Ramos (cell line): Measurements from ENCODE around the gene DBNDD2.

ENCODE experiments used
- in situ Hi-C: fragments of 300-500 bp; cut with MboI; formaldehyde crosslinking; loops from one replicate; pipeline ENCODE4 v1.14.3; 2022; ENCODE audit warnings: low sequenced_read_pairs; ENCODE audit not compliant: unreplicated experiment

The DBNDD2 gene

DNA sequence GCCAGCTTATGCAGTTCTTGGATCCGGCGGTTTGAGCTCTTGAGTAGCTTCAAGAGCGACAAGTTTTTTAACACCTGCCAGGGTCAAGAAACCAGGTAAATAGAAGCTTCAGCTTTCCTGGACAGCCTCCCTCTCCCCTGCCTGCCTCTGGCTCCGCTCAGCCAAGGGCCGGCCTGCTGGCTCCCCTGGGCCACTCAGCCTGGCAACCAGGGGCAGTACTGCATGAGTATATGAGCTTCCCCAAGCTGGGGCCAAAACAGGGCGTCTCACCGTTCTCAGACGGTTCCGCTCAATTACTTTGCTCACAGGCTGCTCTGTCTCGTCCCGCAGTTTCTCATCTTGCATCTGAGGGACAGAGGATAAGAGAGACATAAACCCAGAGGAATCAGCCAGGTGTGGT is 30.8 kb upstream of the DBNDD2 start:
- in situ Hi-C loops = no loop called here

DNA sequence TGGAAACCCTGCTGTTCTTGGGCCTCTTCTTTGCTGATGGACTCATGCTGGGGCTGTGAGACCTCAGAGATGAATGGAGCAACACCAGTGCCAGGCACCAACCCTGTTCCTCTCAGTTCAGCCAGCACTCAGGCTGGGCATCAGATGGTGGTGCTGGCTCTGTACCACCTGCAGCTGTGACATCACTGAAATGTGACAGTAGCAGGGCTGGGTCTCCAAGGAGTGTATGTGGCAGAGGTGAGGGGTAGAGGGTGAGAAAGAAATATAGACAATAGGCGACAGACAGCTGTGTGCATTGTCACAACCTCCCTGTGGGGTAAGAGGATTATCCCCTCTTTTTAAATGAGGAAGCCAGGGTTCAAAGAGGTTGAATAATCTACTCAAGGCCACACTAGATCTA is 29.9 kb upstream of the DBNDD2 start, which contains the start of gene TP53TG5:
TSS of gene TP53TG5 (minus strand) at position 135 of the 400 bp plus-strand sequence. CDS start at position 46, 89 bp downstream.
- in situ Hi-C loops = no loop called here

DNA sequence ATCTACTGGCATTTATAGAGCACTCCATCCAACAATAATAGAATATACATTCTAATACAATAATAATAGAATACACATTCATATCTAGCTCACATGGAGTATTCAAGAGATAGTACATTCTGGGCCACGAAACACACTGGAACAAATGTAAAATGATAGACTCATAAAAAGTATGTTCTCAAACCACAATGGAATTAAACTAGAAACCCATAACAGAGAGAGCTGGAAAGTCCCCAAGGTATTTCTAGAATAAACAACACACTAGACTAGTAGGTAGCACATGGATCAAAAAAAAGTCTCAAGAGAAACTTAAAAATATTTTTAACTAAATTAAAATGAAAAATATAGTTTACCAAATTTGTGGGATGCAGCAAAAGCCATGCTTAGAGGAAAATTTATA is 20.8 kb upstream of the DBNDD2 start:
- in situ Hi-C loops = no loop called here

DNA sequence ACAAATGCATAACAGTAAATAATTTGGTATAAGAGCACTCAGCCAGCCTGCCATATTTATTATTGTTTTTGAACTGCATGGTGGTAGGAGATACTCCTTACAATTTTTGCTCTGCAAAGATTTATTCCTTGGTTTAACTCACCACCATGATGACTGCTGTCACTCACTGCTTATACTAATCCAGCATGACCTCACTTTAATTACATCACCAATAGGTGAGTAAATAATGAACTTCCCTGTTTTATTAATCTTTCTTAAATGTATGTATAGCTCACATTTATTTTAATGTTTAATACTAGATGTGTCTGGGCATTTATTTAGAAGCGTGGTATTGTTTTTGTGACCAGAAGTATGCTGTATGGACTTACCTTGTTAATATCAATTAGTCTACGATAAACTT is 17.2 kb upstream of the DBNDD2 start:
- in situ Hi-C loops = no loop called here

DNA sequence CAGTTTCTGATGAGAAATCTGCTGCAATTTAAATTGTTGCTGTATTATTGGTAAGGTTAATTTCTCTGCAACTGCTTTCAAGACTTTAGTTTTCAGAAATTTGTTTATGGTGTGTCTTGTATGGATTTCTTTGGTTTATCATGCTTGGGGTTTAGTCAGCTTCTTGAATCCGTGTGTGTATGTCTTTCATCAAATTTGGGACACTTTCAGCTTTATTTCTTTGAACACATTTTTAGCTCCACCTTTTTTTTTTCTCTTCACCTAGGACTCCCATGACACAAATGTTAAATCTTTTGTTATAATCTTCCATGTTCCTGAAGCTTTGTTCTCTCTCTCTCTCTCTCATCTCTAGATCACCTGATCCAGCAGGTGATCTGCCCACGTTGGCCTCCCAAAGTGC is 16.5 kb upstream of the DBNDD2 start:
- in situ Hi-C loops = no loop called here

DNA sequence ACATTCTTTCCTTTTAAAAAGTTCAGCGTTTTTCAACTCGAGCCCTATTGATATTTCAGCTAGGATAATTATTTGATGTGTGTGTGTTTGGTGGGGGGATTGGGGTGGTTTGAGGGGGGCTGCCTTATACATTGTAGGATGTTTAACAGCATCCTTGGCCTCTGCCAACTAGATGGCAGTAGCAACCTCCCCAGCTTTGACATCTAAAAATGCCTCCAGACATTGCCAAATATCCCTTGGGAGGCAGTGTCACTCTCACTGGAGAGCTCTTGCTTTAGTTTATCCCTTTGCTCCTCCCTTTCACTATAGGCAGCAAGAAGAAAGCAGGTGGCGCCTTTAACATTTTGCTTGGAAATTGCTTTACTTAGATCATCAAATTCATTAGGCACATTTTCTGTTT is 15.4 kb upstream of the DBNDD2 start:
- in situ Hi-C loops = no loop called here

DNA sequence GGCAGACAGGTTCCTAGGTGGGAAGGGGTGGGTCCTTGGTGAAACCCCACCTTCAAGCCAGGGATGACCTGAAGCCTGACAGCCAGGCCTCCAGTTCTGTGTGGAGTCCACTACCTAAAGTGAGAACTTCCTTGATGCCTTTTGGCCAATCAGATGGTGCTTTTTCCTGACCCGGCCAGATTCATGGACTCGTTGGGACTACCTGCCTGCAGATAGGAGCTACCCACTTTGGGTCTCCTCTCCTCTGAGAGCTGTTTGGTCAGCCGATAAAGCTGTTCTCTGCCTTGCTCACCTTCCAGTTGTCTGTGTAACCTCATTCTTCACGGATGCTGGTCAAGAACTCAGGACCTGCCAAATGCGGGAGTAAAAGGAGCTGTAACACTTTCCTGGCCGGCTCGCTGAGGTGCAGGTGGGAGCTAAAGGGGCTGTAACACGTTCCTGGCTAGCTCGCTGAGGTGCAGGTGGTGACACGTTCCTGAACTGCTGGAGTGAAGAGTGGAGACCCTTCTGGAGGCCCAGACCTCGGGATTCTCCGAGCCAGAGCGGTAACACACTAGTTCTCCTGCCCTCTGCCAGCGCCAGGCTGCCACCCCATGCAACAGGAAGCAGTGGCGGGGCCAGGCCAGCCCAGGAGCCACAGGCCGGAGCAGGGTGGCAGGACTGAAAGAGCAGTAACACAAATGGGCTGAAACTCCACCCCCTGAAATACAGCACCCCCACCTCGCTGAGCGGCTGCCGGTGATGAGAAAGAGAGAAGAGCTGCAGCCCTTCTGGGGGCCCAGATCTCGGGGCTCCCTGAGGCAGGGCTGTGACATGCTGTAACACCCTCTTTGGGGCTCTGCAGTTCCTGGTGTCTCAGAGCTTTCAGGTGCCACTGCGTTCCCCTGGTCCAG is 13.6 kb upstream of the DBNDD2 start:
- in situ Hi-C loops = no loop called here

DNA sequence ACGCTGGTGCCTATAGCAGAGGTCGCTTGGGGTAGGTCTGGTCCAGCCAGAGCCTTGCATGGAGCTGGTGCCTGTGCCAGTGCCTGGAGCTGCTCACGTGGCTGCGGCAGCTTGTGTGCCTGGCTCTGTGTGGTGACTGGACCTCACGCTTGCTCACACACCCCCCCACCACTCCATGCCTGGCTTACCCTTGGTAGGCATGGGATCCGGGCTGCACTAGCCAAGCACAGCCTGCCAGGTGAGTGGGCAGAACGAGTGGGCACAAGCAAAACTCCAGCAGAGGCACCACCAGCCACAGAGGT is 13.0 kb upstream of the DBNDD2 start:
- in situ Hi-C loops = no loop called here

DNA sequence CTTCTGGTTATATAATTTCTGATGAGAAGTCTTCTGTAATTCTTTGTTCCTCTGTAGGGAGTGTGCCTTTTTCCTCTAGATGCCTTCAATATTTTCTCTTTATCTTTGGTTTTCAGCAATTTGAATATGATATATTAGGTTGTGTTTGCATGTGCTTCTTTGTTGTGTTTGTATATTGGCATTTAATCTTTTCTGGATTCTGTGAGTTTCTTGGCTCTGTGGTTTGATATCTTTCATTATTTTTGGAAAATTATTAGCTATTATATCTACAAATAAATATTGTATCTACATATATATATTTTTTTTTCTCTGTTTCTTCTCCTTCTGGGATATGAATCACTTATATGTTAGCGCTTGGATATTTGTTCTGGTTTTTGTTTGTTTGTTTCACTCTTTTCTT is 9.1 kb upstream of the DBNDD2 start:
- in situ Hi-C loops = no loop called here

DNA sequence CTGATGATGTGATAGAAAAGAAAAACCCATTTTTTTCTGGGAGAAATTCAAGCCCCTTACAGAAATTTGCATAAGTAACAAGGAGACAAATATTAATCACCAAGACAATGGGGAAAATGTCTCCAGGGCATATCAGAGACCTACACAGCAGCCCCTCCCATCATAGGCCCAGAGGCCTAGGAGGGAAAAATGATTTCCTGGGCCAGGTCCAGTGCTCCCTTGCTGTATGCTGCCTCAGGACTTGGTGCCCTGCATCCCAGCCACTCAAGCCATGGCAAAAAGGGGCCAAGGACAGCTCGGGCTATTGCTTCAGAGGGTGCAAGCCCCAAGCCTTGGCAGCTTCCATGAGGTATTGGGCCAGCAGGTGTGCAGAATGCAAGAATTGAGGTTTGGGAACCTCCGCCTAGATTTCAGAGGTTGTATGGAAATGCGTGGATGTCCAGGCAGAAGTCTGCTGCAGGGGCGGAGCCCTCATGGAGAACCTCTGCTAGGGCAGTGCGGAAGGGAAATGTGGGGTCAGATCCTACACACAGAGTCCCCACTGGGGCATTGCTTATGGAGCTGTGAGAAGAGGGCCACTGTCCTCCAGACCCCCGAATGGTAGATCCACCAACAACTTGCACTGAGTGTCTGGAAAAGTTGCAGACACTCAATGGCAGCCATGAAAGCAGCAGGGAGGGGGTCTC is 7.6 kb upstream of the DBNDD2 start:
- in situ Hi-C loops = no loop called here

DNA sequence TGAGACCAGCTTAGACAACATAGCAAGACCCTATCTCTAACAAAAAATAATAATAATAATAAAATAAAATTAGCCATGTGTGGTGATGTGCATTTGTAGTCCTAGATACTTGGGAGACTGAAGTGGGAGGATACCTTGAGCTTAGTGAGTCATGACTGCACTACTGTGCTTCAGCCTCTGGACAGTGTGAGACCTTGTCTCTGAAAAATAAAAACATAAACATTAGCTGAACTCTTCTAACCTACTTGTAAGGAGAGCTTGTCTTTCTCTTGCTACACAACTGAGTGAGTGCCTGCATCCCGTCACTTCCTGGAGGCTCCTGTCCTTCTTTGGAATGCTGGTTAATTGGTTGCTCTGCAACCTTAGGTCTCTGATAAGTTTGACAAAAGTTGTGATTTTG is 5.1 kb upstream of the DBNDD2 start:
- in situ Hi-C loops = no loop called here

DNA sequence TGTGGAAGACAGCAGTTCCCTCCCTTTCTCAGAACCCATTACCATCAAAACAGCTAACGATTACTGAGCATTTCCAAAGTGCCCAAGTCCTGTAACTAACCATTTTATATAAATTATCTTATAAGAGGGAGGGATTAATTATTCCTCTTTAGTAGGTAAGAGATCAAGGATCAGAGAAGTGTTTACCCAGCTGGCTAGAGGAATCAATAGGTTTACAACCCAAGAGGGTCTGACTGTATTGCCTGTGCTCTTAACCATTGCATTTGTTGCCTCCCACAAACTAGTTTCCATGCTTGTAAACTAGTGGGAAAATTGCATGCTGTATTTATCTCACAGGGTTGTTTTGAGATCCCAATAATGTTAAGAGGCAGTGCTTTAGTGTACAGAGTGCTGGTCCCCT is 3.7 kb upstream of the DBNDD2 start:
- in situ Hi-C loops = no loop called here

DNA sequence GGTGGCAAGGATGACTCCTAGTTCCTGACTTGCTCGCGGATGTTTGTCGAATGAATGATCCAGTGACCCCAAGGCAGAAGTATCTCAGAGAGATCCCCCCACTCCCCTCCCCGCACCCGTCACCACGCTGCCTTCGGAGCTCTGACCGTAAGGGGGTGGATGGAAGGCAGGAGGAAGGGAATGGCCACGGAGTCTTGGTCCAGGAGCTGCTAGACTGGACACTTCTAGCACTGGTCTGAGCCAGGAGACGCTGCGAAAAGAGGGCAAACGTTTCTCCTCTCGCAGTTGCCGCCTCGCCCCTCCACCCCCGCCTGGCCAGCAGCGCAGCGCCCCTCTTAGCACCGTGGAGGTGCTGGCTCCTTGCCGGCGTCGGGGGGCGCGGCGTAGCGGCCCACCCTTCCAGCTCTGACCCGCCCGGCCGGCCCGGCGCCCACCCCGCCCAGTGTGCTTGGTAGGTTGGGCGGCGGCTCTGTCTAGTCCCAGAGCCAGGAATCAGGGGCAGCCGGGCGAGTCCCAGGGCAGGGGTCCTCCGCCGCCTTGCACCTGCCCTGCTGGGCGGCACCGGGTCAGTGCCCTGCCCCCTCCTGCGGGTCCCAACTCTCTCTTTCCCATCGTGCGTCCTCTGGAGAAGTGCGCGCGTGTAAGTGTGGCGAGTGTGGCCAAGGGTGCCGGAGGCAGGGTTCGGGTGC is 2.4 kb upstream of the DBNDD2 start:
- in situ Hi-C loops = no loop called here

DNA sequence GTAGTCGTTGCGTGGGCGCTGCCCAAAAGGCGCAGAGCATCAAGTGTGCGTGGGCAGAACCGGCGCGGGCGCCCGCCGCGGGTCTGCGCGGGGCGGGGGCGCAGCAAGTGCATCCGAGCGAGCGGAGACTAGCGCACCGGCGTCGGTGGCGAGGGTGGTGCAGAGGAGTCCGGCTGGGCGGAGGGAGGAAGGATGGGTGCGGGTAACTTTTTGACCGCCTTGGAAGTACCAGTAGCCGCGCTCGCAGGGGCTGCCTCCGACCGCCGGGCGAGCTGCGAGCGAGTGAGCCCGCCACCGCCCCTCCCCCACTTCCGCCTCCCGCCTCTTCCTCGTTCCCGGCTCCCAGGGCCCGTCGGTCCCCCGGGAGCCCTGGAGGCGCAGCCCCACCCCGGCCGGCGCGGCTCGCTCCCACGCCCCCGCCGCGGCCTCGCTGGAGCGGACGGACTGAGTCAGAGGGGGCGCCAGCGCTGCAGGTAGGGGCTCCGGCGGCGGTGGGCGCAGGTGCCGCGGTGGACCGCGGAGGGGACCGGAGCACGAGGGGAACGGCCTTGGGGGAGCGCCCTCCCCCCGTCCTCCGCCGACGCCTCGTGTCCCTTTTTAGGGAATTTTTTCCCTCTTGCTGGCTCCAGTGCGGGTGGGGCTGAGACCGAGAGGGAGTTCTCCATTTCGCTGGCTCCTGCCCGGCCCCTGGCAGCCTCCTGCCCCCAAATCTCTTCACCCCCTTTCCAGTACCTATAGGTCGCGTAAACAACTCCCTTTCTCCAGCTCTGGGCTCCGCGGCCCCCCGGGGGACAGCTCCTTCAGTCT is 1.6 kb upstream of the DBNDD2 start:
- in situ Hi-C loops = no loop called here

DNA sequence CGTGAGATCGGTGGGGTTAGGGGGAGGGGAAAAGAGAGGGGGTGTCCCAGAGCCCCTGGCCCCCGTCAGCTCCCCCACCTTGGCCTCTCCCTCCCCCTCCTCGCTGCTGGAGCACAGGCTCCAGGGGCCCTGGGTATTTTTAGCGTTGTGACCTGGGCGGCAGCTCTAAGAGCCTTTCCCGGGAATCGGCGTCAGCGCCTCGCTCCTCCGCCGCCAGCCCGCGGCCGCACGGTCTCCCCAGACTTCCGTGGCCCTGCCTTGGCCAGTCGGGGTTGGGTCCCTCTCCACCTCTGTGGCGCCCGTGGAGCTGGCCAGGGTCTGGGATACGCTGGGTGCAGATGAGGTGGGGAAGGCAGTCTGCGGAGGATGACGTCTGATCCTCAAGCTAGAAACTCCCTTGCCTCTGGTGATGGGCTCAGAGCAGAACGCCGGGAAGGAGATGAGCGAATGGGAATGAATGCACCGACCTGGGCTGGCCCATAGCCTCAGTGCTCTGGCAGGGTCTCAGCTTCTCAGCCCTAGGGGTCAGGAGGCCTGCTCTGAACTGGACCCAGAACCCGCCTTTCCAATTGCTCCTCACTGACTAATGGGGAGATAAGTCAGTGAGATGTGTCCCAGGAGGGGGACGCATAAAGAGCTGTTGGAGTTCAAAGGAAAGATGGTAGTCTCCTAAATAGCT is 883 bp upstream of the DBNDD2 start:
- in situ Hi-C loops = no loop called here

DNA sequence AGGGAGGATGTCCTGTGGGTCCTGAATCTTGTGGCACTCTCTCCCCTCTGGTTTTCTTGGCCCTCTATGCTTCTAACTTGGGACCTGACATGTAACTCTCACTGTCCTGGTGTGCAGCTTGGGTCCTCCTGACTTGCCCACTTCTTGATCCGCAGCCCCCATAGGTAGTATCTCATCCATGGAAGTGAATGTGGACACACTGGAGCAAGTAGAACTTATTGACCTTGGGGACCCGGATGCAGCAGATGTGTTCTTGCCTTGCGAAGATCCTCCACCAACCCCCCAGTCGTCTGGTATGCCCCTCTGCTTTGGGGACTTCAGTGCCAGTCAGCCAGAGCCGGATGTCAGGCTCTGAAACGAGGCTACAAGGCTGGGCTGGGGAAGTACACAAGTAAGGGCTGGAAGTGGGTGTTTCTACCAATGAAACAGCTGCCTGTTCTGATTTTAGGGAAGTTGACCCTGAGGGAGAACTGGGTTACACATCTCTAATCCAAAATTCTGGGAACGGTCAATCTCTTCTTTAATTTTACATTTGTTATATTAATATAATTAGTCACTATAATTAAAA is 641 bp downstream of the DBNDD2 start:
- in situ Hi-C loops = no loop called here

DNA sequence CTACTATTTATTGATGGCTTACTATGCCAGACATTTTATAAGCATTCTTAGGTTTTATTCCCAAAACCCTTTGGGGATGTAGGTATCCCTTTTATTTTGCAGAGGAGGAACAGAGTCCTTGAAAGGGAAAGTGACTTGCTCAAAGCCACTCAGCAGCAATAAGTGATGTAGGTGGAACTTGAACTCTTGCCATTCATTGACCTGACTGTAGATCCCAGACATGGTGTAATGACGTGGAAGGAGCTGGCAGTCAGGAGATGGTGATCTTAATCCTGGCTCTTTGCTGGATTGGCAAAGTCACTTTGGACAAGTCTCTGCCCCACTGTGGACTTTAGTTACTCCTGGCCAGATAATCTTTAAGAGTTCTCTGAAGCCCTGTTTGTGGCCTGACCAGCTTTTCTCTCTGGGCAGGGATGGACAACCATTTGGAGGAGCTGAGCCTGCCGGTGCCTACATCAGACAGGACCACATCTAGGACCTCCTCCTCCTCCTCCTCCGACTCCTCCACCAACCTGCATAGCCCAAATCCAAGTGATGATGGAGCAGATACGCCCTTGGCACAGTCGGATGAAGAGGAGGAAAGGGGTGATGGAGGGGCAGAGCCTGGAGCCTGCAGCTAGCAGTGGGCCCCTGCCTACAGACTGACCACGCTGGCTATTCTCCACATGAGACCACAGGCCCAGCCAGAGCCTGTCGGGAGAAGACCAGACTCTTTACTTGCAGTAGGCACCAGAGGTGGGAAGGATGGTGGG is 1.6 kb downstream of the DBNDD2 start:
- in situ Hi-C loops = no loop called here

DNA sequence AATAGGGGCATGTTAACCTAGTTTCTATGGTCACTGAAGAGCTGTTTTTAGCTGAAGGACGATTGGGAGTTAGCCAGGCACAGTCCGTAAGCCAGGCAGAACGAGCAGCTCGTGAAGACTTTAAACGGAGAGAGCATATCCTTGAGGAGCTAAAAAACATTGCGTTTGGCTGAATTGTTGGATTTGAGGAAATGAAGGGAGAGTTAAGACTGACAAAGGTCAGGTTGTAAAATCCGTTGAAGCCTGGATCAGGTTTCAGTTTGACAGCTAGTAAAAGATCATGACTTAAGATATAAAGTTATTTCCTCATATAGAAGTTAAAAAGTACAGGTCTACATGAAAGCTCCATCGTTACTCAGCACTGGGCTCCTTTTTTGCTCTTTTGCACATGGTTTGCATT is 2.8 kb downstream of the DBNDD2 start:
- in situ Hi-C loops = no loop called here

DNA sequence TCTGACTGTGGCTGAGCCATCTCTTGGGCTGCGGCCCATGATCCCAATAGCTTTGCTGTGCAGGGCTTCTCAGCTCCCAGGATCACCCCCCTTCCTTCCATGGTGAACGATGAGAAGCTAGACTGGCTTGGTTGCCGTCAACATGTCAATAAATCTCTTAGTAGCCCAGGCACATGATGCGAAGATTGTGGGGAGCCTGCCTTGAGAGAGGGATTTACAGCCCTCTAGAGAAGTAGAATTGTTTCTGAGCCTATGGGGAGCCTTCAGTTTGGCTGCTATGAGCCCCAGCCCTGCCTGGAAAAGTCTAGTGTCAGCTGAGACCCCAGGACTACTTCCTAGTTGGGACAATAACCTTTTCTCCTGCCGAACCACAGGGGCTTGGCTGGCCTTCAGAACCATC is 4.6 kb downstream of the DBNDD2 start:
- in situ Hi-C loops = no loop called here
